ENCODE measurements around the gene HTR4.

Gene HTR4

GRCh38 chr5:148607406-148607805, 46.9 kb downstream of the HTR4 start:
- H3K9me3 ChIP-seq (ENCODE audit: control extremely low read depth in 1 of 5, control insufficient read depth in 4 of 5, insufficient read depth in 2 of 5, low read depth in 1 of 5, low read length in 4 of 5), result no peaks in the 10 kb centered on the region
- ChIA-PET POLR2A (no interaction called here), CTCF (no interaction called here)
- H3K4me1 ChIP-seq (ENCODE audit: control extremely low read depth in 1 of 4, control insufficient read depth in 4 of 4, insufficient read depth in 4 of 4, low read length in 3 of 4), result no peaks in the 10 kb centered on the region
- H3K36me3 ChIP-seq (ENCODE audit: control insufficient read depth in 4 of 4, insufficient read depth in 4 of 4, low read length in 3 of 4), result no peaks in the 10 kb centered on the region
- no peak for DNase-seq
- H3K4me3 ChIP-seq (ENCODE audit: control insufficient read depth in 1 of 7, extremely low read depth in 1 of 7, insufficient read depth in 4 of 7, low read depth in 2 of 7, low read length in 6 of 7), result no peak overlapping the region
- H3K27ac ChIP-seq (ENCODE audit: insufficient read depth in 1 of 2, low read depth in 1 of 2, low read length in 2 of 2, poor library complexity in 1 of 2, severe bottlenecking in 2 of 2), result no peak overlapping the region
- no peaks in the 10 kb centered on the region for H3K27me3 ChIP-seq (replicated peaks in 2 of 5; ENCODE audit: control insufficient read depth in 4 of 5, insufficient read depth in 5 of 5, low read length in 4 of 5)

DNA sequence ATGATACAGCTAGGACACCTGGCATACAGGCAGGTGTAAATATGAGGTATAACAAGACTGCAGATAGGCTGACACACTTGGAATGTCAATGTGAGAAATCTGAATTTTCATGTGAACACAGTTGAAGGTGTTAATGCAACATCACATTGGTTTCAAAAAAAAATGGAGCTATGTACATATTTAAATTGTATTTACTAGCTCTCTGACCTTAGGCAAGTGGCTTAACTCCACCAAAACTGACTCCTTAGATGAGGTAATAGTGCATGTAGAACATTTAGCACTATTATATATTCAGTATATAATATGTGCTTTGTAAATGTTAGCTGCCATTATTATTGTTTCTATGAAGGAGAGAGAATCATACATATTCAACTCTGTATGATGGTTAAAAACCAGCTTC, 48.0 kb downstream of the HTR4 start:
- H3K9me3 ChIP-seq (ENCODE audit: control extremely low read depth in 1 of 5, control insufficient read depth in 4 of 5, insufficient read depth in 2 of 5, low read depth in 1 of 5, low read length in 4 of 5), result no peaks in the 10 kb centered on the region
- no peak overlapping the region for H3K4me3 ChIP-seq (ENCODE audit: control insufficient read depth in 1 of 7, extremely low read depth in 1 of 7, insufficient read depth in 4 of 7, low read depth in 2 of 7, low read length in 6 of 7)
- H3K27ac ChIP-seq (ENCODE audit: insufficient read depth in 1 of 2, low read depth in 1 of 2, low read length in 2 of 2, poor library complexity in 1 of 2, severe bottlenecking in 2 of 2), result no peak overlapping the region
- no peak for DNase-seq
- ChIA-PET POLR2A (no interaction called here), CTCF (no interaction called here)
- no peaks in the 10 kb centered on the region for H3K27me3 ChIP-seq (replicated peaks in 2 of 5; ENCODE audit: control insufficient read depth in 4 of 5, insufficient read depth in 5 of 5, low read length in 4 of 5)
- no peaks in the 10 kb centered on the region for H3K36me3 ChIP-seq (ENCODE audit: control insufficient read depth in 4 of 4, insufficient read depth in 4 of 4, low read length in 3 of 4)
- no peaks in the 10 kb centered on the region for H3K4me1 ChIP-seq (ENCODE audit: control extremely low read depth in 1 of 4, control insufficient read depth in 4 of 4, insufficient read depth in 4 of 4, low read length in 3 of 4)

DNA sequence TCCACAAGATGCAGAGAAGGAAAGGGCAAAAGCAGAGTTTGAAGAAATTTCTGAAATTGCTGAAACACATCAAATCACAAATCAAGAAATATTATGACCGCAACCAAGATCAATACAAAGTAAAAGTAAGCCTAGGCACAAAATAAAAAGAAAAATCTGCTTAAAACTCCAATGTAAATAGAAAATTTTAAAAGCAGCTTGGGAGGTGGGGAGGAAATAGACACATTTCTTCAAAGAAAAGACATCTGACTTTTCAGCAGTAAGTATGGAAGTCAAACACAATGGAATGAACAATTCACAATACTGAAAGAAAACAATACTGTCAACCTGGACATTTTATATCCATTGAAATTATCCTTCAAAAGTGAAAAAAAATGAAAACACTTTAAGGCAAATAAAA, 55.1 kb downstream of the HTR4 start:
- CTCF ChIA-PET, result no interaction called here
- Histone ChIP-seq H3K4me1 (ENCODE audit: control extremely low read depth in 1 of 4, control insufficient read depth in 4 of 4, insufficient read depth in 4 of 4, low read length in 3 of 4) (no peaks in the 10 kb centered on the region), H3K4me3 (ENCODE audit: control insufficient read depth in 1 of 7, extremely low read depth in 1 of 7, insufficient read depth in 4 of 7, low read depth in 2 of 7, low read length in 6 of 7) (no peak overlapping the region), H3K27me3 (replicated peaks in 2 of 5; ENCODE audit: control insufficient read depth in 4 of 5, insufficient read depth in 5 of 5, low read length in 4 of 5) (no peaks in the 10 kb centered on the region), H3K9me3 (ENCODE audit: control extremely low read depth in 1 of 5, control insufficient read depth in 4 of 5, insufficient read depth in 2 of 5, low read depth in 1 of 5, low read length in 4 of 5) (peaks cover 0 to 4% (median 0%) of the 10 kb centered on the region in 5 experiments), H3K27ac (ENCODE audit: insufficient read depth in 1 of 2, low read depth in 1 of 2, low read length in 2 of 2, poor library complexity in 1 of 2, severe bottlenecking in 2 of 2) (no peak overlapping the region), H3K36me3 (ENCODE audit: control insufficient read depth in 4 of 4, insufficient read depth in 4 of 4, low read length in 3 of 4) (no peaks in the 10 kb centered on the region)
- no CpG with 5 or more reads among the region's 1 CpG for WGBS (ENCODE audit: insufficient coverage)
- POLR2A ChIA-PET, result no interaction called here
- DNase-seq, result no peak

GRCh38 chr5:148595697-148596096, 58.6 kb downstream of the HTR4 start:
- H3K27me3 ChIP-seq (replicated peaks in 2 of 5; ENCODE audit: control insufficient read depth in 4 of 5, insufficient read depth in 5 of 5, low read length in 4 of 5), result no peaks in the 10 kb centered on the region
- H3K4me1 ChIP-seq (ENCODE audit: control extremely low read depth in 1 of 4, control insufficient read depth in 4 of 4, insufficient read depth in 4 of 4, low read length in 3 of 4), result no peaks in the 10 kb centered on the region
- DNase-seq, result no peak
- H3K27ac ChIP-seq (ENCODE audit: insufficient read depth in 1 of 2, low read depth in 1 of 2, low read length in 2 of 2, poor library complexity in 1 of 2, severe bottlenecking in 2 of 2), result no peak overlapping the region
- peaks cover 0 to 4% (median 0%) of the 10 kb centered on the region in 5 experiments for H3K9me3 ChIP-seq (ENCODE audit: control extremely low read depth in 1 of 5, control insufficient read depth in 4 of 5, insufficient read depth in 2 of 5, low read depth in 1 of 5, low read length in 4 of 5)
- 100% methylated on average over 4 of the region's 5 CpGs for WGBS (ENCODE audit: insufficient coverage)
- ChIA-PET POLR2A (no interaction called here), CTCF (no interaction called here)
- no peak overlapping the region for H3K4me3 ChIP-seq (ENCODE audit: control insufficient read depth in 1 of 7, extremely low read depth in 1 of 7, insufficient read depth in 4 of 7, low read depth in 2 of 7, low read length in 6 of 7)
- no peaks in the 10 kb centered on the region for H3K36me3 ChIP-seq (ENCODE audit: control insufficient read depth in 4 of 4, insufficient read depth in 4 of 4, low read length in 3 of 4)

GRCh38 chr5:148586796-148587195, 67.5 kb downstream of the HTR4 start:
- H3K4me1 ChIP-seq (ENCODE audit: control extremely low read depth in 1 of 4, control insufficient read depth in 4 of 4, insufficient read depth in 4 of 4, low read length in 3 of 4), result no peaks in the 10 kb centered on the region
- ChIA-PET CTCF (interaction anchor here (0.6 kb wide), 1 partner anchor 471 kb away, joined by 3 read pairs; no protein-coding TSS in a partner anchor), POLR2A (no interaction called here)
- H3K36me3 ChIP-seq (ENCODE audit: control insufficient read depth in 4 of 4, insufficient read depth in 4 of 4, low read length in 3 of 4), result no peaks in the 10 kb centered on the region
- no peak for DNase-seq
- WGBS (ENCODE audit: insufficient coverage), result 75% methylated on average over 2 of the region's 2 CpGs
- H3K27me3 ChIP-seq (replicated peaks in 2 of 5; ENCODE audit: control insufficient read depth in 4 of 5, insufficient read depth in 5 of 5, low read length in 4 of 5), result peaks cover 0 to 2% (median 0%) of the 10 kb centered on the region in 5 experiments
- no peak overlapping the region for H3K27ac ChIP-seq (ENCODE audit: insufficient read depth in 1 of 2, low read depth in 1 of 2, low read length in 2 of 2, poor library complexity in 1 of 2, severe bottlenecking in 2 of 2)
- no peaks in the 10 kb centered on the region for H3K9me3 ChIP-seq (ENCODE audit: control extremely low read depth in 1 of 5, control insufficient read depth in 4 of 5, insufficient read depth in 2 of 5, low read depth in 1 of 5, low read length in 4 of 5)
- no peak overlapping the region for H3K4me3 ChIP-seq (ENCODE audit: control insufficient read depth in 1 of 7, extremely low read depth in 1 of 7, insufficient read depth in 4 of 7, low read depth in 2 of 7, low read length in 6 of 7)

DNA sequence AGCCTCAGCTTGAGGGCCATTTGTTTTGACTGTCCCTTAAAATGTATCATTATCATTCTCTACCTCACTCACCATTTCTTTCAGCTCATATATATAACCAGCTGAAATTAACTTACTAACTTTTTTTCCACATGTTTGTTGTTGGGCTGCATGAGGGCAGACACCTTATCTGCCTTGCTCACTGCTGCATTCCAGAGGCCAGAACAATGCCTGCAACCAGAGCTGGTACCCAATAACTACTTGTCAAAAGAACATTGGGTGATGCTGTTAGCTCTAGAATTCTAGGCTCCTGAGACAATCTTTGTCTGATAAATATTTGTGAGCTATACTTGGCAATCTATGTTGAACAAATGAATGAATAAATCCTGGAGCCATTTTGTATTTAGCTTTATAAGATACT, 68.3 kb downstream of the HTR4 start:
- Histone ChIP-seq H3K4me1 (ENCODE audit: control extremely low read depth in 1 of 4, control insufficient read depth in 4 of 4, insufficient read depth in 4 of 4, low read length in 3 of 4) (no peaks in the 10 kb centered on the region), H3K27me3 (replicated peaks in 2 of 5; ENCODE audit: control insufficient read depth in 4 of 5, insufficient read depth in 5 of 5, low read length in 4 of 5) (peaks cover 0 to 2% (median 0%) of the 10 kb centered on the region in 5 experiments), H3K4me3 (ENCODE audit: control insufficient read depth in 1 of 7, extremely low read depth in 1 of 7, insufficient read depth in 4 of 7, low read depth in 2 of 7, low read length in 6 of 7) (no peak overlapping the region), H3K9me3 (ENCODE audit: control extremely low read depth in 1 of 5, control insufficient read depth in 4 of 5, insufficient read depth in 2 of 5, low read depth in 1 of 5, low read length in 4 of 5) (no peaks in the 10 kb centered on the region), H3K27ac (ENCODE audit: insufficient read depth in 1 of 2, low read depth in 1 of 2, low read length in 2 of 2, poor library complexity in 1 of 2, severe bottlenecking in 2 of 2) (no peak overlapping the region), H3K36me3 (ENCODE audit: control insufficient read depth in 4 of 4, insufficient read depth in 4 of 4, low read length in 3 of 4) (no peaks in the 10 kb centered on the region)
- CTCF ChIA-PET, result no interaction called here
- POLR2A ChIA-PET, result no interaction called here
- no peak for DNase-seq

DNA sequence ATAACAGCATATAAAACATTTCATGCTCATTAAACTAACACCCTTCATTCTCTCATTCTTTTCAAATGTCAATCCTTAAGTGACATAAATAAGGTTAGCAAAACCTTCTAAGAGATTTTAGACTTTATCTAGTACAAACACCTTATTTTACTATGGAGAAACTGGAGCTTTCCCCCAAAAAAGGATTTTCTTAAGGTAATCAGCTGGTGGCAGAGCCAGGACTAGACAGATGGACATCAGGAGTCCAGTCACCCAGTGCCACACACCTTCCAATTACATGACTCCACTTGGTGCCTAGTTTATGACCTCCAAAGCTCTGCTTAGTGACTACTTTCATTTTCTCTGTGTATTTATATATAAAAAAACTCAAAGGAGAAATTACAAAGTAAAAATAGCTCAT, 70.2 kb downstream of the HTR4 start:
- Histone ChIP-seq H3K4me1 (ENCODE audit: control extremely low read depth in 1 of 4, control insufficient read depth in 4 of 4, insufficient read depth in 4 of 4, low read length in 3 of 4) (no peaks in the 10 kb centered on the region), H3K4me3 (ENCODE audit: control insufficient read depth in 1 of 7, extremely low read depth in 1 of 7, insufficient read depth in 4 of 7, low read depth in 2 of 7, low read length in 6 of 7) (no peak overlapping the region), H3K9me3 (ENCODE audit: control extremely low read depth in 1 of 5, control insufficient read depth in 4 of 5, insufficient read depth in 2 of 5, low read depth in 1 of 5, low read length in 4 of 5) (peaks cover 0 to 3% (median 0%) of the 10 kb centered on the region in 5 experiments), H3K27ac (ENCODE audit: insufficient read depth in 1 of 2, low read depth in 1 of 2, low read length in 2 of 2, poor library complexity in 1 of 2, severe bottlenecking in 2 of 2) (no peak overlapping the region), H3K27me3 (replicated peaks in 2 of 5; ENCODE audit: control insufficient read depth in 4 of 5, insufficient read depth in 5 of 5, low read length in 4 of 5) (peaks cover 0 to 2% (median 0%) of the 10 kb centered on the region in 5 experiments), H3K36me3 (ENCODE audit: control insufficient read depth in 4 of 4, insufficient read depth in 4 of 4, low read length in 3 of 4) (no peaks in the 10 kb centered on the region)
- ChIA-PET POLR2A (no interaction called here), CTCF (no interaction called here)
- no peak for DNase-seq
